Activated T-cell treated with anti-CD3 and anti-CD28 coated beads for 48 hours (primary cell): ENCODE results near the gene MCM3AP.
"Not testable (repeated sequence)": the region's sequence is repeated elsewhere in the genome, so short reads cannot be mapped to it uniquely, and the experiment has no call there.

Source experiments
- DNase-seq: peaks from one replicate; pipeline ENCODE4 v3.0.0-alpha.2; 2020; ENCODE audit warnings: low read depth

Gene MCM3AP

DNA sequence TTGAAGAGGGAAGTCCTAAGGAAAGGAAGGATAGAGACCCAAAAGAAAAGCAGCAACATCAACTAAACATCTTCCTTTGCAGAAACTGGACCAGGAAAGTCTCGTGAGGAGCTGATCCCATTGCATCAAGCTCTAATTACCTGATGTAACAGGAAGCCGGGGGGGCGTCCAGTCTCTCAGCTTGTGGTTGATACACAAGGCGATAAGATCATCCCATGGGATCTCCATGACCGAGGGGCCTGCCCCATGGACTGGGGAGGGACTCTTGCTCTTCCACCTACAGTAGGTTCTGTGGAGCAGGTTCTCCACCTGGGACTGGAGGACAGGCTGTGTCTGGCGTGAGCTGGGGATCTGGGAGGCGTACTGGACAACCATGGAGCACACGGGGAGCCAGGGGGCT, 42.1 kb downstream of the MCM3AP start:
- no peak for DNase-seq

DNA sequence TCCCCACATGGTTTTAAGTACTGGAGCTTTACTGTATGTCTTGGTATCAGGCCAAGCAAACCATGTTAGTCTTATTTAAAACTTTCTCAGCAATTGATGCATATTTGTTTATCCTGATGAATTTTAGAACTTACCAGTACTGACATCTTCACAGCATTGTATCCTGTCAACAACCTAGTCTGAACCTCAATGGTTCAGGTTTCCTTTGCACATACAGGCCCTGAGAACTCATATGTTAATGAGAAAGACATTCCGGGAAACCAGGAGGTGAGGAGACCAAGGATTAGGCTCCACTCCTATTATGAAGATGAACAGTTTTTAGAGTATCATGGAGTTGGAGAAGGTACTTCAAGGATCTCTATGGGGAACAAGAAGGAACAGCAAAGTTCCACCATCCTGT, 43.8 kb downstream of the MCM3AP start:
- not testable (repeated sequence) for DNase-seq

DNA sequence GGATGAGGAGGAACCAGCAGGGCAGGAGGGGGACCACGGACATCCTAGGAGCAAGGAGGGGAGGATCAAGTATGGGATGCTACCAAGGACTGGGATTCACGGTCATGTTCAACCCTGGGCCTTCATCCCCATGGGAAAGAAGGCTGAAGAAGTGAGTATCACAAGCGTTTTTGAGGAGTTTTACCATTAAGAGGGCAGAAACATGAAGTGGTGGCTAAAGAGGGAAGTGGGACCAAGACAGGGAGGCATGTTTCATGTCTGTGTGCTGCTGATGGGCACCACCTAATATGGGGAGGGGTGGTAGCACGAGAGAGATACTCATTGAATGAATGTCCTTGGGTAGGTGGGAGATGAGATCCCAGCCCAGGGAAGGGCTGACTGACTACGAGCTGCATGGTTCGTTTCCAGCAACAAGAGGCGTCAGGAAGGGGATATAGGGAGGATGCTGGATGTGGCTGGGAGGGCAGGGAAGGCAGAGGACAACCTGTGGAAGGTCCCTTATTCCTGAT, 45.5 kb downstream of the MCM3AP start:
- DNase-seq: no peak

DNA sequence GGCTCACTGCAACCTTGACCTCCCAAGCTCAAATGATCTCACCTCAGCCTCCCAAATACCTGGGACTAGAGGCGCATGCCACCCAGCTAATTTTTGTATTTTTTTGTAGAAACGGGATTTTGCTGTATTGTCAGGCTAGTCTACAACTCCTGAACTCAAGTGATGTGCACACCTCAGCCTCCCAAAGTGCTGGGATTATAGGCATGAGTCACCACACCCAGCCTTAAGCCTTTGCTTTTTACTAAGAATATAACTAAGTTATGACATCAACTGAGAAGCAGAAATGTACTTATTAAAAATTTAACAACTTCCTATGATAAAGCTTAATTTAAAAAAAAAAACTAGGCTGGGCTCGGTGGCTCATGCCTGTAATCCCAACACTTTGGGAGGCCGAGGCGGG, 47.9 kb downstream of the MCM3AP start:
- no peak for DNase-seq

DNA sequence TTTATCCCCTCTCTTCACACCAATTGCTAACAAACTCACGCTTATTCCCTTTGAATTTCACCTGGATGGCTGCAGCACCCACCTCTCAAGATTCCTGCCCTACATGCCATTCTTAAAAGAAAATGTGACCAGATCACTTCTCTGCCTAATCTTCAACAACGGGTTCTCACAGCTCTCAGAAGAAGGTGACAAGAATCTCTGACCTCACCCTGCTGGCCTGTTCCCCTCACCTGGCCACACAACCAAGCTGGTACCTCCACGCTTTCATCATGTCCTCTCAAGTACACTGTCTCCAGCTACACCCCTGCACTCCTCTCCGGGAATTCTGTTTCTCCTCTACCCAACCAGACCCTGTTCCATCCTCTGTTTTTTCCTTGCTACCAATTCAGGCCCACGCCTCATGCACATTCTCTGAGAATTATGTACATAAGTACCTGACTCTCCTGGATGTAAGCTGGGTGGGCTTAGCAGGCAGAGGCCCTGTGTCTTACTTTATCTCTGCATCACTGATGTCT, 50.9 kb downstream of the MCM3AP start:
- DNase-seq: no peak

DNA sequence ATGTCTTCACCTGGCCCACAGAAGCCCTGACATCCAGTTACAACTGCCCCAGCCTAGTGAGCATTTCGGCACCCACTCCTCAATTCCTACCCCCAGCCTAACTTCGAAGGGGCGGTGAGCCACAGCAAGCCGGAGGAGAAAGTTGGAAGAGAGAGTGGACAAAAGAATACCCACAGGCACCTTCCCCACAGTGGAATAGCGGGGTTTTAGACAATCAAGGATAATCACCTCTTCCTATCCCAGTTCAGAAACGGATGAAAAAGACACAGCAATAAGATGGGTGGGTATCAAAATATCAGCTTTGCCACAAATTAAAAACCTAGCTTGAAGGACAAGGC, 55.5 kb downstream of the MCM3AP start:
- no peak for DNase-seq

DNA sequence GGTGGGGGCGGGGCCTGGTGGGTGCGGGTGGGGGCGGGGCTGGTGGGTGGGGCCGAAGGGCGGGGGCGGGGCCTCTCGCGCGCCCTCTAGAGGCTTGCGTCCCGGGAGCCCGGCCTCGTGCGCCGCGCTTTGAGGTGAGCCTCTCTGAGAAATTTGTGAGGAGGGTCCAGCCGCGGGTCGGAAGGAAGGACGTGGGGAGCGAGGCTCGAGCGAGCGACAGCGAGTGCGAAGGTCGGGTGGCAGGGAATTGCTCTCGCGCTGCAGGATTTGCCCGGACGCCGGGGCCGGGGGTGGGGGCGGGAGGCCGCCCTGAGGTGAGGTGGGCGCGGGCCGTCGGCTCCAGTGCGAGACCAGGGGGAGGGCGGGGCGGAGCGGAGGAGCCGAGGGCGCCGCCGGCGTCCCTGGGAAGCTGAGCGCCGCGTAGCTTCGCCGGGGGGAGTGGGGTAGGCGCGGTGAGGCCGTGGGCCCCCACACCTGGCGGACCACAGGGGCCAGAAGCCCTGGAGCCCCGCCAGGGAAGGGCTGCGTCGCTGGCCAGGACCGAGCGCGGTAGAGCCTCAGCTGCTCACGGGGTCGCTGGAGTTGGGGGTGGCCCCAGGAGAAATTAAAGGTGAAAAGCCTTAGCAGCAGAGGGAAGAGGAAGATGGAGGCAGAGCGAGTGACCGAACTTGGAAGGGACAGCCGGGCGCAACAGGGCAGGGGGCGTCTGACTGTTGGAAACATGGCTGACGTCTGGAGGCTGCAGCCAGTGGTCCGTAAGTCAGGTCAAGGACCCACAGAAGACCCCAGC, 56.1 kb downstream of the MCM3AP start:
- no peak for DNase-seq

DNA sequence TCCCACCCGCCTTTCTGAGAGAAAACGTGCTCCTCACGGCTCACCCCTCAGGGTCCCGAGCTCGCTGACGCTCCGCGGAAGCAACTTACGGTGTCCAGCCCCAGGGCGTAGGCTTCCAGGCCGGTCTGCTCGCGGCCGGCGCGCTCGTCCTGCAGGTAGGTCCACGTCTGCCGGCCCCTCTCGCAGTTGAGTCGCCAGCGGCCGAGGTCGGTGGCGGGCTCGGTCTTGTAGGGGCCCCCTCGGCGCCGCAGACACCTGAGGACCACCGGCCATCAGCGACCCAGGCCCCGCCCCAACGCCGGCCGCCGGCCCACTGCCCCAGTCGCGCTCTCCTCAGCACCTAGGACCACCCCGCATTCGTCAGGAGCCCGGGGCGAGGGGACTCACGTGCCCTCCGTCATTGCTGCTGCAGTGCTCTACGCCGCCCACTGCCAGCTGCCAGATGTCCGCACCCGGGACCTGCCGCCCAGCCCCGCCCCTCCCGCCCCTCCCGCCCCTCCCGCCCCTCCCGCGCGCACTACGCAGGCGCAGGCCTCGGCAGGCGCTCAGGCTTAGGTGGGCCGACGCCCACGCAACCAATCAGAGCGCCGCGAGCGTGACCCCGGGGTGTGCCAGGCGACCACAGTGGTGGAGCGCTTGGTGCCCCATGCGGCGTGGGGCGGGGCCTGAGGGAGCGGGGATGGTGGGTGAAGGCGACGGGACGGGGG, 56.9 kb downstream of the MCM3AP start, which contains the start of gene LSS:
Gene LSS (minus strand): TSS at position 430 of the 707 bp plus-strand sequence. CDS start 29 bp downstream, at position 401.
- DNase-seq: peak; percentile 95

DNA sequence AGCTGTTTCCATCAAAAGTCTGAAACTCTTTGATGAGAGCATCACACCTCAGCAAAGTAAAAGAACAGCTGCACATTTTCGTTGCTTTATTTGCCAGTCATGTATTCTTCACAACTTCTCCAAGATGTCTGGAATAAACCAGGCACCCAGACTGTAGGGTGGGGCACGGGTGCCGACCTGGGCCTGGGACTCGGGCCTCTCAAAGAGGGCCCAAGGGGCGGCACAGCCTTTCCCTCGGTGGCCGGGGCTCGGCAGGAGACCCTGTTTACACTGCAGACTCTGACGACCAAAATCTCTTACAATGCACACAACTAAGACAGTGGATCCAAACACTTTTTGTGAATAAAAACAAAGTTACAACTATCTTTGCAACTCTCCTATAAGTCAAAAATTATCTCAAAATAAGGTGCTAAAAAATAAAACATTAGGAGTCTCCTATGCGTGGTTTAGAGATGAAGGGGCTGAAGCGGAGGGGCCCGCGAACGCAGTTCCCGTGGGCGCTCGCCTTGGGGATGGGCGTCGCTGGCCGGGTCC, 57.5 kb downstream of the MCM3AP start:
- no peak for DNase-seq

DNA sequence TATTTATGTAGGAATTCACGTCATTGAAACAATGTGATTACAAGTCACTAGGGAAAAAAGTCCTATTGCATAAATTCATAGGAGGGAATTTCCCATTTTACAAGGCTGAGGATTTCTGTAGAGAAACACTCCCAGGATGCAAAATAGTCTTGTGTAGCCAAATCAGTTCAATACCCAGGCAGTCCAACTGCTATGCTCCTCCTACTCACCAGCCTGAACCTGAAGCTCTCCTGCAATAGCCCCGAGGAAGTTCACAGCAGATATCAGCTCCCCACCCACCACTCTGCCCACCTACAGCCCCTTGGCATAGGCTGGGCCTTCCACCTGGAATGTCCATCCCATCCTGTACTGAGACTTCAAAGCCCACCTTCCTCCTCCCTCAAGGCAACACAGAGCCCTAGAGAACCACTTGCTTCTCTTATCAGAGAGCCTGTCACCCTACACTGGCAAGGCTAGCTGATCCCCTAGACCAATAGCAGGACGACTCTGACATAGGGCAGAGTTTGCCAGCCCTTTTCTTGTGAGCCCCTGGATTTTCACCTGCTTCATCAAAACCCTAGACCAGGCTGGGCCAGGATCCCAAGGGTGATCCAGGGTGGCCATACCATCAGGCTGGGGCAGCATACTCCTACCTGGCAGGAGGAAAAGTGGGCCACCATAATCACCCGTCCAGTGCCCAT, 58.4 kb downstream of the MCM3AP start:
- no peak for DNase-seq

DNA sequence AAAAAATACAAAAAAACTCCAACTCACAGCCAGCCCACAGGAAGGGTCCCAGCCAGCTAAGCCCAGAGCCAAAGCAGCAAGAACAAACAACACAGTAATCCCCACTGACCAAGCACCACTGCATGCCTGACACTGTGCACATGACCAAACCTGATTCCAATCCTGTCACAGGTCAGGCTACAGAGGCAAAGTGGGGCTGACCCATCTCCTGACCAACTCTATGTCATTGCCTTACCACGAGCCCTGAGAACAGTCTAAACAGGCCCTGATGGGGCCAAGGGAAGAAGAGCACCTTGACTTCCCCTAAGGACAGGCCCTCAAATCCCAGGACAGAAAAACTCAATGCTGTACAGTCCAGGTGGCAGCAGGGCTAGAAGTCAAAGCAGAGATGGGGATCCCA, 59.3 kb downstream of the MCM3AP start:
- no peak for DNase-seq

DNA sequence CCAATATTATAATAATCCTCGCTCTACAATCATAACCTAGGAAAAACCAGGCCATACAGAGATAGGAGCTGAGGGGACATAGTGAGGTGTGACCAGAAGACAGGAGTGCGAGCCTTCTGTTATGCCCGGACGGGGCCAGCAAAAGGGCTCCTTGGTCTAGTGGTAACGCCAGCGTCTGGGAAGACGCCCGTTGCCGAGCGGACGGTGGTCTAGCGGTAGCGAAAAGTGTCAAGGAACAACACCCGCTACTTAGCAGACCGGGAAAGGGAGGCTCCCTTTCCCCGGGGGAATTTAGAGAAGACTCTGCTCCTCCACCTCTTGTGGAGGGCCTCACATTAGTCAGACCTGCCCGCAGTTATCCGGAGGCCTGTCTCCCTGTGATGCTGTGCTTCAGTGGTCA, 61.8 kb downstream of the MCM3AP start:
- not testable (repeated sequence) for DNase-seq

DNA sequence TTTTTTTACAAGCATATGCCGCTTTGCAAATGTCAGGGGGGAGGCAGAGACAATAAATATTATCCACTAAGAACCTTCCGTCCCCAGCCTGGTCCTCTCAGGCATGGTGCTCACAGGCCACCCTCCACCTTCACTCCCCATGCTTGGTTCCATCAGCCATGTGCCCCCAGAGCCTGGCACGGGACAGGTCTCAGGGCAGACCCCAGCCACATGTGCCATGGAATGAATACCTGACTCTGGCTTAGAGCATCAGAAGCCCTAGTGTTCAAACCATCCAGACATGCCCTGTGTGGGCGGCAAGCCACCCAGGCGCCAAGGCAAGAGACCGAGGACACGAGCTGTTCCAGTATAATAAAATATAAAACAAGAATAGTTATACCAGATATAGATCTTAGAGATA, 62.2 kb downstream of the MCM3AP start:
- DNase-seq: no peak

DNA sequence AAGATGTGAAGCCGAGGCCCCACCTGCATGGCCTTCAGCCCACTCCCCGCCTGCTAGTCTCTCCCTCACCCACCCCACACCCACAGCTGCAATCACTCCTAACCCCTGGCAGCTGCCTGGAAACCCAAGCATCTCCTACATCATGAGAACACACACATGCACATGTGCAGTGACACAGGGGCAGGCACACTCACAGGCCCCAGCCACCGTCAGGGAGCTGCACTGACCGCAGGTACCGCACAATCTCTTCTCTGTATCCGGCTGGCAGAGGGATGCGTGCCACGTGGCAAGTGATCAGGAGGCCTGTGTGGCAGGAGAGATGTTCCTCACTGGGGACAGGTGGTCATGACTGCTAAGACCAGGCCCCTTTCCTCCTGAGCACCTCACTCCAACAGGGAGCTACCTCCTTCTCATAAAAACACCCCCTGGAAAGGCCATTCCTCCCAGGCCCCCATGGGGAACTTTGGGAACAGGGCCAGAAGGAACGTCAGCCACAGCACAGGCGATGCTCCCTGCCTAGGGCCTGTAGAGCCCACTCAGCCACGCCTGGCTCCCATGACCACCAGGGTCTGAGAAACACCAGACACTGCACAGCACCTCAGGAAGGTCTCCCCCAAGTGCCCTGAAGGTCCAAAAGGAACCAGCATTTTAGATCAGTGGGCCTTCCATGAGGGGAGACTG, 62.8 kb downstream of the MCM3AP start:
- DNase-seq: no peak

DNA sequence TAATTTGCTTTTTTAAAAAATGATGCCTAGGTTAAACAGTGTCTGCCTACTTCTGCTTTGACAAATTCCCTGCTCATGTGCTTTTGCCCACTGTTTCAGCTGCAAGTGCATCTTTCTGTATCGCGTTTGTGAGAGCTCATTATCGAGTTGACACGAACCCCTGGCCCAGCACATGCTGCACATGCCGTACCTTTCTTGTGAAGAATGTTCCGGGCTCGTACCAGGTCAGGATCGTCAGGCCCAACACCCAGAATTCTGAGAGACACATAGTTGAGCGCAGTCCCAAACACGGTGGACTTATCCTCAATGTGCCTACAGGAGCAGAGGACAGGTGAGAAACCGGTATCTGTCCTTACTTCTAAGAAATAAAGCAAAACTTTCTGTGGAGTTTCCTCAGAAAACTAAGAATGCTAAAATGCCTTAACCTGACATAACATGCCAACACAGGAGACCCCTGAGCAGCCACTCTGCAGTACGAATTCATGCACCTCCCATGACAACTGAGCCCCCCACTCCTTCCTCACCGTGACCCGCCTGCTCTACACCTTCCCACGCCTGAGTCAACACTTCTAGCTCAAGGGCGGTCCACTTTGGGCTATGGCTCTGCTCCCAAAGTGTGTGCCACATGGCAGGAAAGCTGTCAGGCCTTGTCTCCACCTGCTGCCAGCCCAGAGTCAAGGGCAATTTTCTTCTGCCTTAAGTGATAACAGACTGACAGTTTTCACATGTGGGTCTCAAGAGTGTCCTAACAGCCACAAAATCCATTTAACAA, 63.6 kb downstream of the MCM3AP start:
- DNase-seq: no peak

DNA sequence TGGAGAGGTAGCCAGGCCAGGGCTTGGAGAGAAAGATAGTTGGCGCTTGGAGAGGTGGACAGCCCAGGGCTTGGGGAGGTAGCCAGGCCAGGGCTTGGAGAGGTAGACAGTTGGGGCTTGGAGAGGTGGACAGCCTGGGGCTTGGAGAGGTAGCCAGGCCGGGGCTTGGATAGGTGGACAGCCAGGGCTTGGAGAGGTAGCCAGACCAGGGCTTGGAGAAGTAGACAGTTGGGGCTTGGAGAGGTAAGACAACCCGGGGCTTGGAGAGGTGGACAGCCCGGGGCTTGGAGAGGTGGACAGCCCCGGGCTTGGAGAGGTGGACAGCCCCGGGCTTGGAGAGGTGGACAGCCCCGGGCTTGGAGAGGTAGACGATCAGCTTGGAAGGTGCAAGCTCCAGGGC, 64.6 kb downstream of the MCM3AP start:
- no peak for DNase-seq

DNA sequence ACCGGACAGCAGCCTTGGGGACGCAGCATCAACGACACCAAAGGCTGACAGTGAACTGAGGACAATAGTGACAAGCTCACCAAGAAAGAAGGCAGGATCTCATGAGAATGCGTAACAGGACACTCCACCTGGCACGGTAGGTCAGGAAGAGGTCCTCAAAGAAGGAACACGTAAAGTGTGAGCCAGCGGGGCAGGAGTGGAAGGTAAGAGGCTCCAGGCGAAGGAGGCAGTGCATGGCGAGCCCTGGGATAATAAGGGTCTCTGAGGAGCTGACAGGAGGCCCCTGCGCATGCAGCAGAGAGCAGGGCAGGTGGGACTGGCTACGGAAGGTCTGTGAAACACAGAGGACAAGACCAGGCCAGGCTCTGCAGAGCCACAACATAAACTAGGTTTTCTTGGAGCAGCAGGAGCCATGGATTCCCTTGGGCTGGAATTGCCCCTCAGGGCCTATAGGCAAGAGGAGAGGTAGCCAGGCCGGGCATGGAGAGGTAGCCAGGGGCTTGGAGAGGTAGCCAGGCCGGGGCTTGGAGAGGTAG, 65.1 kb downstream of the MCM3AP start:
- no peak for DNase-seq

DNA sequence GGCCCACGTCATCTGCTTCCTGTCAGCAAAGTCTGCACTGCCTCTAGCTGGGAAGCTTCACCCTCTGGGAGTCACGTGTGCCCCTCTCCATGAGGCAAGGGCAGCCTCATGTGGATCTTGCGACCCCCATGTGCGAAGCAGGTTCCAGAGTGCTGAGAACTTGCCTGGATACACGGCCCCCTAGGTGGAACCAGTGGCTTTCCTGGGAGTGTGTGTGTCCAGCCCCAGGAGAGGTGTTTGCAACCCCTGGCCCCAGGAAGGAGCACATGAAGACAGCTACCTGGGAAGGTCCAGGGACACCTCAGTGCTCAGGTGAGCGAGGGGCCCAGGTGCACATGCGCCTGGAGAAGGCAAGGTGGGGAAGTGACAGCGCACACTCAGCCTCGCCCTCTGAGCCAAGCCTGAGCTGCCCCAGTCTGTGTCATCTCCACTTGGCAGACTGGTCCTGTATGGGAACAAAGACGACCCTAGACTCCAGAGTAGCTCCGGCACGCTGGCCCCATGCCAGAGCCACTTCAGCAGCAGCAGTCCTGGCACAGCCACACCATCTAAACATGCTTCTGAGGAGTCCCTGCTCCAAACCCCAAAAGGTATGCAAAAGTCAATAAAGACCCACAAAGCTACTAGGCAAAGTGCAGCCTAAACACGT, 65.7 kb downstream of the MCM3AP start:
- DNase-seq: no peak

DNA sequence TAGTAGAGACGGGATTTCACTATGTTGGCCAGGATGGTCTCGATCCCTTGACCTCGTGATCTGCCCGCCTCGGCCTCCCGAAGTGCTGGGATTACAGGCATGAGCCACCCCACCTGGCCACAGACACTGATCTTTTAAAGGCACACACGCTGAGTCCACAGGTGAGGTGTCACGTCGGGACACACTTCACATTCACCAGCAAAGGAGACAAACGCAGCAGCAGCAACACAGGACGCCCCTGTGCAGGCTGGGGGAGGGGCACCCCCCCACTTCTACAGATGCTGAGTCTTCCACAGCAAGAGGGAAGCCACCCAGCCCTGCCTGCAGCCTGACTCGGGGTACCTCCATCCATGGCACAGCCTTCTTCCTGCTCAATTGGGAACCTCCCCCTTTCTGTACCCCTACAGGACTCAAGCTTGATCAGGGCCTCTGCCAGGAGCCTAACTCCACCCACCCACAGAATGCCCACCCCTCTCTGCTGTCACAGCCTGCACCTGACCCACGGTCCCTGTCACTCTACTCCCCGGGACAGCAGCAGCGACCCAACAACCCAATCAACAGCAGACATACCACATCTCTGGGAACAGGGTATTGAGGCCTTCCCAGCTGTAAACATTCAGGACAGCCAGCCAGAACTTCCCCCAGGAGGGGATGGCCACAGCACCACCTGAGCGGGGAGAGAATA, 66.4 kb downstream of the MCM3AP start:
- no peak for DNase-seq
